HG03432 (cell line): Measurements from ENCODE around the gene MBOAT1.
"Not testable (repeated sequence)": the region's sequence is repeated elsewhere in the genome, so short reads cannot be mapped to it uniquely, and the experiment has no call there.

Experiments used
- ATAC-seq: cut with Tn5 transposase; IDR thresholded peaks from one replicate; pipeline ENCODE4 v1.9.1; 2021; ENCODE audit warnings: mild to moderate bottlenecking, moderate library complexity; ENCODE audit not compliant: unreplicated experiment

MBOAT1 gene

DNA sequence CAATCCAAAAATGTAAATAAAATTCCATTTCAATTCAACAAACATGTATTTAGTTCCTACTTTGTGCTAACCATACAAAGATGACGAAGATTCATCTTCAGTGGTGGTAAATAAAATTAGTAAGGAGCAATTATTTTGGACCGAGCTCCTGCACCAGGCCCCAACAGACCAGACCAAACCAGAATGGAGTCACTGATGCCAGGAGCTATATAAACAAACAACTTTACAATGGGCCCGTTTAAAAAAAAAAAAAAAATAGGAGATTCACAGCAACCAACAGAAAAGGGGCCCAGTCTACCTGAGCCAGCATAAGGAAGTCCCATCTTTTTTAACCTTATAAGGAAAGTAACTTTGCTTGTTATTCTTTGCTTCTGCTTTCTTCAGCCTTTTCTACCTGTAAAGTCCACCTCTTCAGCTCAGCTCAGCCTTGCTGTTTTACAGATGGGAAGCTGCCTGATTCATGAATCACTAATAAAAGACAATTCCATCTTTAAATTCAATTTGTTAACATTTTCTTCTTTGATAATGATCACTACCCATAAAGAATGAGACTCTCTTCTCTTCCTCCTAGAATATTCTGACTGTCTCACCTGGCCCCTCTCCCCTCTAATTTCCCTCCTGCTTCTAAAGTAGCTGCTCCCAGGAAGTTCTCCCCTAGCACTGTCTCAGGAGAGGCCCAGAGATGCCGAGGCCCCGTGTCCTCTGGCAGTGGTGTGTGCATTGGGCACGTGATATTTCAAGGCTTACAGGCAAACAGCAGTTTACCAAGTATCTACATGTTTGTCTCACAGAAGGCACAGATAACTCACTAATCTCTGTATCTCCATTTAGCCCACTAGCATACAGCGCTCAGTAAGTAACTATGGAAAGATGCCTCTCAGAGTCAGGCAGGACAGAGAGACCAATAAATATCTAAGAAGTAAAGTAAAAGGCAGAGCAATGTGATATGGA, 8.4 kb downstream of the MBOAT1 start:
- ATAC-seq, result no peak

DNA sequence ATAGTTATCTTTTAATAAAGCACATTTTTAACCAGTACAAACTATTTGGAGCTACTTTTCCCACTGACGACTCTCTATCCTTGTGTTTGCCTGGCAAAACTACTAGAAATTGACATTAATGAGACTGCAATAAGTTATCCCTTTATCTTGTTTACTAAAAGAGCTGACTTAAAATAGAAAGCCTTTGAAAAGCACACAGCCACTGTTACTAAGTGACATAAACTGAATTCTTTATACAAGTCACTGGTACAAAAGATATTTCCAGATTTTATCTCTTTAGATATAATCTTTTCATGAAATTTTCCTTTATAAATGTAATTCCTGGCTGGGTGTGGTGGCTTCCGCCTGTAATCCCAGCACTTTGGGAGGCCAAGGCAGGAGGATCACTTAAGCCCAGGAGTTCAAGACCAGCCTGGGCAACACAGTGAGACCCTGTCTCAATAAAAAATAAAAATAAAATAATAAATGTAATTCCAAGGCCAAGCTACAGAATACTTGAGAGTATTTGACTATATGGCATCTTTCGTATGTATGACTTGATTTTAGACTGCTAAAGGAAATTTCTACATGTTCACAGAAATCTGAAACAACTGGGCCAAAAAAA, 9.5 kb downstream of the MBOAT1 start:
- ATAC-seq, result no peak

DNA sequence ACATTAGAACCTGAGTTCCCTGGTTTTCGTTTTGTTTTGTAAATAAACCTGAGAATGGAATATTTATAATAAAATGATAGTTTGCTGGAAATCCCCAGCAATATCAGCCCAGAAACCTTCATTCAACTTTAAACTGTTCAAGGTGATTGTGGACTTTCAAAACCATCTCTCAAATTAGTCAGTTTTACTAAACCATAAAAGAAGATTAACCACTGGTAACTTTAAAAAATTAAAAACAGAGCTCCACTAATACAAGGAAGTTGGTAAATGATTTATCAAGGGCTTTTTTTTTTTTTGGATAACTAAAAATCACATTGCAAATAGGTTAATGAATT, 10.0 kb downstream of the MBOAT1 start:
- ATAC-seq, result peak; percentile 44

DNA sequence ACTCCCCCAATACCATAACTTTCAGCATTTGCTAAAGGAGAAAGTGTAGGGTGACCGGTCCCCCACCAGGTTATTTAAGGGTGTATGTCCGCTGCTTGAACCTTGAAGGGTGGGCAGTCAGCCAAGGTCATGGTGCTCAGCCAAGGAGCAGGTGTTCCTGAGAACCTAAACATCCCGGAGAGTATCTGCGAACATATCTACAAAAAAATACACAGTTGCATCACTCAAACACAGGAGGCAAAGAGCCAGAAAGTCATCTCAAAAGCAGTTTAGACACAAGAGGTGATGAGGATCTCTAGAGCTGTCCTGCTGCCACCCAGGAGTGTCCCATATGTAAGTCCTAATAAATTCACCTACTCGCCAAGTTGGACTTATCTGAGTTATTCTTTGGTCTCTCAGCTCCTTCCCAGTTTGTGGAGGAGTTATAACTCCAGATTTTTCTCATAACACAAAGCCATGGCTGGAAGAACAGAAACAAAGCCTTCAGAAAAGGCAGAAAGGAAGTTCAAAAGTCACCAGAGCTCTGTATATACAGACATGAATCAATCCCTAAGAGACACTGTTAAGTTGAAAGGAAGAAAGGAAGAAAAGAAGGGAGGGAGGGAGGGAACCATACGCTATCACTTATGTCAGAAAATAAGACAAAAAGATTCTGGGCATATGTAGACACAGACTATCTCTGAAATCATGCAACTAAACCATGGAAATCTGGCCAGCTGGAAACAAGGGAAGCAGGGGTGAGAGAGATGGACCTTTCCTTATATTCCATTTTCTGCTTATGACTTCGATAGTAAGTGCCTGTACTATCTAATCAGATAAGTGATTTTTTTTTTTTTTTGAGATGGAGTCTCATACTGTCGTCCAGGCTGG, 11.3 kb downstream of the MBOAT1 start:
- ATAC-seq, result no peak

DNA sequence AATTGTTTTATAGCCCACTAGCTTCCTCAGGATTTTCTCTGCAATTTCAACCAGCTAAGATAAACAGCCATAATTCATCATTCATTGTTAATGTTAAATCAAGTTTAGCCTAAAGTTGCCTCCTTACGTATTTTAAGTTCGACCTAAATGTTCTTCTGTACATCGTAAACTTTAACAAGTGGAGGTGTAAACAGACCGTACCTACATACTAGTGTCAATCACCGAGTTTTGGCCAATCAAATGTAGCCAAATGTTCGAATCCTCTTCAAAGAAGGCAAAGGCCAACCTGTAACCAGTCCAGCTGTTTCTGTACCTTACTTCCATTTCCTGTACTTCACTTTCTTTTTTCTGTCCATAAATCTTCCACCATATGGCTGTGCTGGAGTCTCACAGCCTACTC, 13.5 kb downstream of the MBOAT1 start:
- no peak for ATAC-seq

DNA sequence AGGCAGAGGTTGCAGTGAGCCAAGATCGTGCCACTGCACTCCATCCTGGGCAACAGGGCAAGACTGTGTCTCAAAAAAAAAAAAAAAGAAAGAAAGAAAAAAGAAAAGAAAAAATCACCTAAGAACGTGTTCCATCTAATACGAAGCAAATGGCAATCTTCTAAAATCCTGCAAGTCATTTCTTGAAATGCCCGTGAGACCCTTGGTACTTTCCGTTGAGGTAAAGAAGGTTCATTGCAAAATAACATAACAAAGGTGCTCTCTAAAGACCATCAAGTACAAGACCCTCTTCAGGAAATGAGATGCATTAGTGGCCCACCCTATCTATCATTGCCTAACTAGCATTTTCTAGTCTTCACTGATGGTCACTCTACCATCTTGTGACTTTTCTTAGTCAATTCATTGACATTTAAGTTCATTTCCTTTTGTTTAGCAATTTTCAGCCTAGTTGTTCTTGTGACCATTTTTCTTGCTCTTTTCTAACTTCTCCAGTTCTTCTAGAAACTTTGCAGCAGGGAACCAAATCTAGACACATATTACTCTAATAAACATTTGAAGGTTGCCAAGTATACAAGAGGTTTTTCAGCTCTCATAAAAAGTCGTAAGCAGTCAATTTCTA, 14.0 kb downstream of the MBOAT1 start:
- ATAC-seq, result no peak

DNA sequence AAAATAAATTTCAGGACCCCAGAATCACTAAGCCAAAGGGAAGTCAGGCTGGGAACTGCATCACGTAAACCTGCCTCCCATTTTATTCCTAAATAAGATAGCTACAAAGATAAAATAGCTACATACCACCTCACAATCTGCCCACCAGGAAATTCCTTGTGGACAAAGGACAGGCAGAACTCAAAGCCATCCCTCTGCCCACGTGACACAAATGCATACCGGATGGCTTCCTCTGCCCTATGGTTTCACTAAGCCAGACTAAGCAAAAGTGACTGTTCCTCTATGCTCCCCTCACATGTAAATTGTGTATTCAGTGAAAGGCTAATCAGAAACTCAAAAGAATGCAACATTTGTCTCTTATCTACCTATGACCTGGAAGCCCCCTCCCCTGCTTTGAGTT, 15.0 kb downstream of the MBOAT1 start:
- ATAC-seq, result no peak

DNA sequence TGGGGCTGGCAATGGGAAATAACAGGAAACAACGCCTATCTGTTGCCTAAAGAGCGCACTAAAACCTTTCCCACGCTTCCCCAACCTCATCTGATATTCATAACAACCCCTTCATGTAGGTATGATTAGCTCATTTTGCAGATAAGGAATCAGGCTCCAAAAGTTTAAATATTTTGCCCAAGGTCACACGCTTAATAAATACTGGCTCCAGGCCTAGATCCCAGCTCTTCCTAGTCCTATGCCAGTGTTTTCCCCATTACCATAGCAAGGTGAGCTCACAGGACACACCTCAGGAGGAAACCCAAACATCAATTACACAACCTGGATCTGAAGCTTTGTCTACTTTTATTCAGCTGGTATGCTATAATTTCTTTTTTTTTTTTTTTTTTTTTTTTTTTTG, 19.6 kb downstream of the MBOAT1 start:
- no peak for ATAC-seq

DNA sequence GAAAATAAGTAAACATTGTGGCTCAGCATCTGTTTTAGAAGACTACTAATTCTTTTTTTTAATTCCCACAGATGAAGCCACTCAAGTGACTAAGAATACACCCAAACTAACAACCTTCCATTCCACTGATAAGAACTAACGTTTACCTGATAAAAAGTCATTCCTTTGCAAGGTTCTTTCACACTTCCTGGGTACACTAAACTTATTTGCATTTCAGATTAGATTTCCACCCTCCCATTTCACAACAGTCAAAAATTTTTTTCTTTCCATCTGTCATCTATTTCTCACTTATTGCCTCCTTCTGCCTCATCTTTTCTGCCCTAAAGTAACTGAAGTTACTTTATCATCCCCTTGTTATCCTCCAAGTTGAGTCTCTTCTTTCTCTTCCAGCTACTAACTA, 20.3 kb downstream of the MBOAT1 start:
- ATAC-seq, result no peak

DNA sequence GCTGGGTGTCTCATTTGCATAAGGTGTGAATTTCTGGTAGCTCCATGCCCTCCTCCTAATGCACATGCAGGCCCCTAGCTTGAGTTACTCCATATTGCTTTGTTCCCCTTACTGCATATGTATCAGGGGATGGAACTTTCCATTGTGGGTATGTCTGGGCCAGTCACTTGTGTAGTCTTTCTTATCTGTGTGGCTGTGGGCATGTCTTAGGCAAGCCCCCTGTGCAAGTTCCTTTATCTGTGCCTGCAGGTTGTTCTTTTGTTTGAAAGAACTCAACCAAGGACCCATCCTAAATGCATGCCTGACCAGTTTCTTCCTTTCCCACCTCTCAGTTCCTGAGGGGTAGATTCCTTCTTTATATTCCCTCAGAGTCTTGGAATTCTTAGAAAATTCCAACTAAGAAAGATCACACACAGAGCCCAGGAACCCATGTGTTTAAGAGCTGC, 23.6 kb downstream of the MBOAT1 start:
- no peak for ATAC-seq

DNA sequence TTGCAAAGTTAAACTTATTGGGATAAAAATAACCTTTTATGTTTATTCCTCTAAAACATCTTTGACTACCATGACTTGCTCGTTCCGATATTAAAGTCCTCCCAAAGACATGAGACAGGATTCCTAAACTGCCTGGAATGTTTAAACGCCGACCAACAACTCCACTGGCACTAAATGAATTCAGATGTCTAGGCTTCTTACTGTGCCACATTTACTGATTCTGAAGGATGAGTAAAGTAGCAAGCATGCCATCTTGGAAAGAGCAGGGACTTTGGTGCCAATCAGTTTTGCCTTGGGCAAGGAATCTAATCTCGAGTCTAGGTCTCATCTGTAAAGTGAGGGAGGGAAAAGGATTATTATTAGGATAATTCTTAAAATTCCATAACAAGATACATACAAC, 25.3 kb downstream of the MBOAT1 start:
- ATAC-seq, result no peak

DNA sequence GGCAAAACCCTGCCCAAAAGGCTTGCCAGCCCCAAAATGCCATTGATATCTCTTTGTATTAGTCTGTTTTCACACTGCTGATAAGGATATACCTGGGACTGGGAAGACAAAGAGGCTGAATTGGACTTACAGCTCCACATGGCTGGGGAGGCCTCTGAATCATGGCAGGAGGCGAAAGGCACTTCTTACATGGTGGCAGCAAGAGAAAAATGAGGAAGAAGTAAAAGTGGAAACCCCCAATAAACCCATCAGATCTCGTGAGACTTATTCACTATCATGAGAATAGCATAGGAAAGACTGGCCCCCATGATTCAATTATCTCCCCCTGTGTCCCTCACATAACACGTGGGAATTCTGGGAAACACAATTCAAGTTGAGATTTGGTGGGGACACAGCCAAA, 28.6 kb downstream of the MBOAT1 start:
- no peak for ATAC-seq

DNA sequence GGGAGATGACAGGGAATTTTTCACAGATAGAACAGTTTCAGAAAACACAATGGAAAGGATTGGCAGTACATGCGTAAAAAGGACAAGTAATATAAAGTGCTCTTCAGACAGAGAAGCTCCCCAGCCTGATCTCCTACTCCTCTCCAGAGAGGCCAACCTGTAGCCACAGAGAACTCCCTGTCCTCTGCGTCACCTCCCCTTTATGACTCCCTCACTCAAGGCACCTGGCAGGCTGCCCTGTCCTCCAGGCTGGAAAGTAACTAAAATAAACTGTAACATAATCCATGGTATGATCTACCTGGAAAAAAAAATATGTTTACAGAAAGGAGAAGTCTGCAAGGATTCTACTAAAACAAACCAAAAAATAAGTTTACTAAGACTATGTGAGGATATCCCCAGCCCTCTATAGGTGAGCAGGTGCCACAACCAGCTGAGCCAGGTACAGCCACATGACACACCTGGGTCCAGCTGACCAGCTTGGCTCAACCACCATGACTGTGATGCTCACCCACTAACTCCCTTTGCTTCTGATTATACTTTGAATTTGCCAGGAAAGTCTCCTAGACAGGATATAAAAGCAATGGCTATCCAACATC, 29.2 kb downstream of the MBOAT1 start:
- ATAC-seq, result no peak

DNA sequence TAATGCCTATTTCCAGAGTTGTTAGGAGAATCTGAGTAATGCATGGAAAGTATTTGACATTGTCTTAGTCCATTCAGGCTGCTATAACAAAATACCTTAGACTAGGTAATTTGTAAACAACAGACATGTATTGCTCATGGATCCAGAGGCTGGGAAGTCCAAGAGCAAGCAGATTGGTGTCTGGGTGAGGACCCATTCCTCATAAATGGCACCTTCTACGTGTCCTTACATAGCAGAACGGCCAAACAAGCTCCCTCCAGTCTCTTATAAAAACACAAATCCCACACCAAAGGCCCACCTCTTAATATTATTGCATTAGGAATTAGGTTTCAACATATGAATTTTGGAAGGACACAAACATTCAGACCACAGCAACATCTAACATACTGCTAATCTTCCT, 30.2 kb downstream of the MBOAT1 start:
- no peak for ATAC-seq

DNA sequence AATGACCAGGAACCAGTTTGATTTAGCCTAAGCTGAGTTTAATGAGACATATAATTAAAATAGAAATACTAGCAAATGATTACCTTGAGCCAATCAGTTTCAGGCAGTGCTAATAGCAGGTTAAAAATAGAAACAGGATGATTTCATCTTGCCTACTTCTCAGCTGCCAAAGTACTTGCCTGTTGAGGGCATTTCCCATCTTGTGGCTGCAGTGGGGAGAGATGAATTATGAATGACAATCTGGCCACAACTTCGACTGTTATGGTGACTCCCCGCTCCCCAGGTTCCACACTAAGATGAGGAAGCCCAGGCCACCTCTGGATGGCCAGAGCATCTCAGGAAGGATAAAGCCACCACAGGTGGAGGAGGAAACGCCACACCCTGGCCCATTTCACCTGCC, 31.3 kb downstream of the MBOAT1 start:
- ATAC-seq, result peak; percentile 85

DNA sequence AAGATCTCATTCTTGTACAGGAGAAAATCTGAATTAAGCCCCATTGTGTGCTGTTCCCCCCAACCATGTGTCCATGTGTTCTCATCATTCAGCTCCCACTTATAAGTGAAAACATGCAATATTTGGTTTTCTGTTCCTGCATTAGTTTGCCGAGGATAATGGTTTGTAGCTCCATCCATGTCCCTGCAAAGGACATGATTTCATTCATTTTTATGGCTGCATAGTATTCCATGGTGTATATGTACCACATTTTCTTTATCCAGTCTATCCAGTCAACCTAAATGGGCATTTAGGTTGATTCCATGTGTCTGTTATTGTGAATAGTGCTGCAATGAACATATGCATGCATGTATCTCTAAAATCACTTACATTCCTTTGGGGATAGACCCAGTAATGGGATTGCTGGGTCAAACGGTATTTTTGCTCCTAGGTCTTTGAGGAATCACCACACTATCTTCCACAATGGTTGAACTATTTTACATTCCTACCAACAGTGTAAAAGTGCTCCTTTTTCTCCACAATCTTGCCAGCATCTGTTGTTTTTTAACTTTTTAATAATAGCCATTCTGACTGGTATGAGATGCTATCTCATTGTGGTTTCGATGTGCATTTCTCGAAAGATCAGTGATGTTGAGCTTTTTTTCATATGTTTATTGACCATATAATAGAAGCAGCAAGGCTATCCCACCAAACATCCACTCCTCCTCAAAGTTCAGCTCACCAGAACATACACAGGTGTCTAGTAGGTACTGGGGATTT, 32.8 kb downstream of the MBOAT1 start:
- not testable (repeated sequence) for ATAC-seq

DNA sequence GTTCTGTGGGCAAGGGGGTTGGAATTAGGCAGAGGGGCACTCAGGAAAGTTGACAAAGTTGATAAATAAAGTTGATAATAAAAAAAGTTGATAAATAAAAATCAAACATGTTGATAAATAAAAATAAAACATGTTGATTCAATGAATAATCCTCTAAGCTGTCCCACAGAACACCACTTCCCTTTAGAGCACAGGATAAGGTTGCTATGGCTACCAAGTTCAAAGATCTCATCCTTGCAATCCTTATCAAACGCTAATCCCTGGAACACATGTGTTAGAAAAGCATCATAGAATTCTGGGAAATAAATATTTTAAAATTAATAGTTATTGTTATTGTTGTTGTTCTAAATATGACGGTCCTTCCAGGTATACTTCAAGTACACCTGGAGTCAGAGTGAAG, 33.9 kb downstream of the MBOAT1 start:
- ATAC-seq, result no peak

DNA sequence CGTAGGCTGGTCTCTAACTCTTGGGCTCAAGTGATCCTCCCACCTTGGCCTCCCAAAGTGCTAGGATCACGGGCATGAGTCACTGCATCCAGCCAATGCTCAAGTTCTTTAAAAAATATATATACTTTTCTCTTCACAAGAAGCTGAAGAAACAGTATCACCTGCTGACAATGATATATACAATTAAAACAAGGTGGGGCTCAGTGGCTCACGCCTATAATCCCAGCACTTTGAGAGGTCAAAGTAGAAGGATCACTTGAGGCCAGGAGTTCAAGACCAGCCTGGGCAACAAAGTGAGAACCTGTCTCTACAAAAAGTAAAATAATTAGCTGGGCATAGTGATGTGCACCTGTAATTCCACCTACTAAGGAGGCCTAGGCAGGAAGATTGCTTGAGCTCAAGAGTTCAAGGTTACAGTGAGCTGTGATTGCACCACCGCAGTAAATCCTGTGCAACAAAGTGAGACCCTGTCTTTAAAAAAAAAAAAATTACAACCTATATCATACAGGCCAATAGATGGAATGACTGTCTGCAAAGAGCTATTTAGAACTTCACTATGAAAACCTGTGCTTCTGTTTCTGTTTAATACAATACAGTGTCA, 36.4 kb downstream of the MBOAT1 start:
- ATAC-seq, result no peak
